ENCODE data around the gene SPARC.

SPARC gene

GRCh38 chr5:151659001-151659754 lies 27.5 kb downstream of the SPARC start:
- in situ Hi-C loops (cut with HindIII; ENCODE audit: low pct_unique_long_range_greater_than_20kb, low sequenced_read_pairs): no loop called here
- no peak for TF ChIP-seq JUND (IDR thresholded peaks at IDR 0.05; ENCODE audit: low read depth)
- DNase-seq (ENCODE audit: low read depth in 1 of 2, low spot score in 1 of 2): peak; percentile 52 to 77

GRCh38 chr5:151657114-151657513 lies 29.6 kb downstream of the SPARC start:
- DNase-seq (ENCODE audit: low read depth in 1 of 2, low spot score in 1 of 2): no peak
- TF ChIP-seq JUND (IDR thresholded peaks at IDR 0.05; ENCODE audit: low read depth): no peak
- in situ Hi-C loops (cut with HindIII; ENCODE audit: low pct_unique_long_range_greater_than_20kb, low sequenced_read_pairs): no loop called here

DNA sequence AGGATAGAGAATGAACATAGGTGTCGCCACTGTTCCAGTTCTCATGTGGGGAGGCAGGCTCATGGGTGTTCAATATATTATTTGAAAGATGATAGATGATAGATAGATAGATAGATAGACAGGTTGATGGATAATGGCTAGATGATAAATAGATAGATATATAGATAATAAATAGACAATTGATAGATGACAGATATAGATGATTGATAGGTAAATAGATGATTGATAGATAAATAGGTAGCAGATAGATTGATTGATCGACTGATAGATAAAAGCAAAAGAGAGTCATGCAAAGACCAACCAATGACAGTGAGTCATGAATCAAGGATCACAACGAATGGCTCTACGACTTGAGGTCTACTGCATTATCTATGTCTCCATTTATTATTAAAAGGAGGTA lies 30.4 kb downstream of the SPARC start:
- no peak for DNase-seq (ENCODE audit: low read depth in 1 of 2, low spot score in 1 of 2)
- in situ Hi-C loops (cut with HindIII; ENCODE audit: low pct_unique_long_range_greater_than_20kb, low sequenced_read_pairs): no loop called here

DNA sequence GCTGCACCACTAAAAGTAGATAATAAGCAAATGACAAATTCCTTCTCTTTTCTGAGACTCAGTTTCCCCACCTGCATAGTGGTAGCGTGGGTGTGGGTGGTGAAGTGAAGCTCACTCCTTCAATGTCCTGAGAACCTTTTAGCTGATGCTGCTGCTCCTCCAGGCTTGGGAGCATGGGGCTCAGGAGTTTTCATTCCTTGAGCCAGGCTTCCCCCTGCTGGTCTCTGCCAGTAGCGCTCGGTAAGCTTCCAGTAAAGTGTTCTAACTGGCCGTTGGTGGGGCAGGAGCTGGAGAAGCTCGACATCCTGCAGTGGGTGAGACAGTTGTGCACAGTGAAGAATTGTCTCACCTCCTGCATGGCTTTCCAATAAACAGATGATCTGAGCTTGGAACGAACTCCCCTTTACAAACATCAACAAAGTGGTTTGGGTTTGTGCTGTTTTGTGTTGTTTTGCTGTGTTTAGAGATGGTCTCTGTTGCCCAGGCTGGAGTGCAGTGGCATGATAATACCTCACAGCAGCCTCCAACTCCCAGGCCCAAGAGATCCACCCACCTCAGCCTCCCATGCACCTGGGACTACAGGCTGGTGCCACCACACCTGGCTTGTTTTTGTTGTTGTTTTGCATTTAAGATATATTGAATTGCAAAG lies 34.6 kb downstream of the SPARC start:
- in situ Hi-C loops (cut with HindIII; ENCODE audit: low pct_unique_long_range_greater_than_20kb, low sequenced_read_pairs): no loop called here
- no peak for TF ChIP-seq JUND (IDR thresholded peaks at IDR 0.05; ENCODE audit: low read depth)
- peak; percentile 85 to 92 for DNase-seq (ENCODE audit: low read depth in 1 of 2, low spot score in 1 of 2)

More for the DNA sequence above, 30.4 kb downstream of the SPARC start:
- no peak for TF ChIP-seq JUND (IDR thresholded peaks at IDR 0.05; ENCODE audit: low read depth)

- no peak for TF ChIP-seq JUND (IDR thresholded peaks at IDR 0.05; ENCODE audit: low read depth)
- no peak for DNase-seq (ENCODE audit: low read depth in 1 of 2, low spot score in 1 of 2)
- in situ Hi-C loops (cut with HindIII; ENCODE audit: low pct_unique_long_range_greater_than_20kb, low sequenced_read_pairs): no loop called here
Measured at GRCh38 chr5:151648988-151649387, 37.7 kb downstream of the SPARC start.

DNA sequence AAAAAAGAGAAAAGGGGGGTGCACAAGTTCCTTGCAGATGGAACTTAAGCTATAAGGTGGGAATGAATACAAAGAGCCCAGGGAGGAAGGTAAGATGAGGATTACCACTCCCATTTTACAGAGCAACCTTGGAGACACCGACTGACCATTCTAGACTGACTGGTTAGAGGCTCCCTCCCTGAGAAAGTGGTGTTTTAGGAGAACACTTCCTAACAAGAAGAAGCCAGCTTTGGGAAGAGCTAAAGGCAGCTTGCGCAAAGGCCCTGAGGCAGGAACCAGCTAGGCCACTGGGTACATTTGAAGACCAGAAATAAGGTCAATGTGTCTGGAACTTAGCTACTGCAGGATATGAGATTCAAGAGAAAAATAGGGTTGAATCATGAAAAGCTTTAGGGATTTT lies 38.6 kb downstream of the SPARC start:
- in situ Hi-C loops (cut with HindIII; ENCODE audit: low pct_unique_long_range_greater_than_20kb, low sequenced_read_pairs): no loop called here
- no peak for TF ChIP-seq JUND (IDR thresholded peaks at IDR 0.05; ENCODE audit: low read depth)
- DNase-seq (ENCODE audit: low read depth in 1 of 2, low spot score in 1 of 2): peak in 1 of 2 experiments; percentile 60

GRCh38 chr5:151647320-151647861 lies 39.3 kb downstream of the SPARC start:
- no peak for TF ChIP-seq JUND (IDR thresholded peaks at IDR 0.05; ENCODE audit: low read depth)
- no peak for DNase-seq (ENCODE audit: low read depth in 1 of 2, low spot score in 1 of 2)
- in situ Hi-C loops (cut with HindIII; ENCODE audit: low pct_unique_long_range_greater_than_20kb, low sequenced_read_pairs): no loop called here

- peak; percentile 54 to 92 for DNase-seq (ENCODE audit: low read depth in 1 of 2, low spot score in 1 of 2)
- TF ChIP-seq JUND (IDR thresholded peaks at IDR 0.05; ENCODE audit: low read depth): no peak
- in situ Hi-C loops (cut with HindIII; ENCODE audit: low pct_unique_long_range_greater_than_20kb, low sequenced_read_pairs): no loop called here
Measured at GRCh38 chr5:151646334-151646733, 40.4 kb downstream of the SPARC start.

- in situ Hi-C loops (cut with HindIII; ENCODE audit: low pct_unique_long_range_greater_than_20kb, low sequenced_read_pairs): no loop called here
- no peak for DNase-seq (ENCODE audit: low read depth in 1 of 2, low spot score in 1 of 2)
- TF ChIP-seq JUND (IDR thresholded peaks at IDR 0.05; ENCODE audit: low read depth): no peak
Measured at GRCh38 chr5:151643388-151643787, 43.3 kb downstream of the SPARC start.

DNA sequence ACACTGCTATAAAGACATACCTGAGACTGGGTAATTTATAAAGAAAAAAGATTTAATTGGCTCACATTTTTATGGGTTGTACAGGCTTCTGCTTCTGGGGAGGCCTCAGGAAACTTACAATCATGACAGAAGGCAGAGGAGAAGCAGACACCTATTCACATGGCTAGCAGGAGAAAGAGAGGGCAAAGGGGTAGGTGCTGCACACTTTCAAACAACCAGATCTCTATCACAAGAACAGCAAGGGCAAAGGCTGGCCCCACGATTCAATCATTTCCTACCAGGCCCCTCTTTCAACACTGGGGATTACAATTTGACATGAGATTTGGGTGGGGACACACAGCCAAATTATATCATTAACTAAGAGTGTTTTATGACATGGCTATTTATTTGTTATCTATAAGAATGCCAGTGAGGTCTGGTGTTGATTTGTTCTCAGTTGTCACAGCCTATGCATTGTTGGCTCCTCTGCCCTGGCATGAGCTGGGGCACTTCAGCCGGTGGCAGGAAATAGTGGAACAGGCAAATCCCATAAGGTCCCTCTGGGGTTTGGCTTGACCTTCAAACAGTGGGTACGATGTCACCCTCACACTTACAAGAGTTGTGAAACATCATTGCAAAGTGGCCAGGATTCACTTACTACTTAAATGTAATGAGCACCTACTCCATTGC lies 44.1 kb downstream of the SPARC start:
- in situ Hi-C loops (cut with HindIII; ENCODE audit: low pct_unique_long_range_greater_than_20kb, low sequenced_read_pairs): no loop called here
- DNase-seq (ENCODE audit: low read depth in 1 of 2, low spot score in 1 of 2): no peak
- TF ChIP-seq JUND (IDR thresholded peaks at IDR 0.05; ENCODE audit: low read depth): no peak

- TF ChIP-seq JUND (IDR thresholded peaks at IDR 0.05; ENCODE audit: low read depth): no peak
- no peak for DNase-seq (ENCODE audit: low read depth in 1 of 2, low spot score in 1 of 2)
- in situ Hi-C loops (cut with HindIII; ENCODE audit: low pct_unique_long_range_greater_than_20kb, low sequenced_read_pairs): no loop called here
Measured at GRCh38 chr5:151638619-151639018, 48.1 kb downstream of the SPARC start.

- peak in 1 of 2 experiments; percentile 84 for DNase-seq (ENCODE audit: low read depth in 1 of 2, low spot score in 1 of 2)
- in situ Hi-C loops (cut with HindIII; ENCODE audit: low pct_unique_long_range_greater_than_20kb, low sequenced_read_pairs): no loop called here
- TF ChIP-seq JUND (IDR thresholded peaks at IDR 0.05; ENCODE audit: low read depth): no peak
Measured at GRCh38 chr5:151637676-151638075, 49.0 kb downstream of the SPARC start.

DNA sequence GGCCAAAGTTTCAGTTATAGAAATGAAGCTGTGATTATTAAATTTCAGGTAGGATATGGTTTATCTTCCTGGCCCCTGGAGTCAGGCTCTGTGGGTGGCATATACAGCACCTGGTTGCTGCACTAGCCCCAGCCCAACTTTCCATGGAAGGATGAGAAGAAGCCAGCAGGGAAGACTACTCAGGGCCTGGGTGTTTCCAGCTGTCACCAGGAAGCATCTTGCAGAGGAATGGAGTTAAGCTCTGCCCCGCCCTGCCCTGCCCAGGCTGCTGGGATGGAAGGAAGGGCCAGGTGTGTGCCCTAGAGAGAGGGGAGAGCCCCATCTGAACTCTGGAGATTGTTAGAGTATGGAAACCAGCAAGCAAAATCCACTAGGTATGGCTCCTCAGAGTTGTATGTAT lies 52.8 kb downstream of the SPARC start:
- in situ Hi-C loops (cut with HindIII; ENCODE audit: low pct_unique_long_range_greater_than_20kb, low sequenced_read_pairs): no loop called here
- no peak for DNase-seq (ENCODE audit: low read depth in 1 of 2, low spot score in 1 of 2)
- no peak for TF ChIP-seq JUND (IDR thresholded peaks at IDR 0.05; ENCODE audit: low read depth)

Data from T47D (cell line).